ES-I3 (cell line): ENCODE measurements around the gene GVQW3.
A peak's percentile ranks its signal among the peaks of the same experiment; 100 is the strongest.

Experiments used
- H3K36me3 ChIP-seq: 2 replicates; pipeline ENCODE4 v1.6.1; 2013; ENCODE audit warnings: mild to moderate bottlenecking, low read length, control low read depth, moderate library complexity; ENCODE audit not compliant: insufficient read depth
- H3K4me1 ChIP-seq: 2 replicates; pipeline ENCODE4 v1.6.1; 2013; ENCODE audit warnings: mild to moderate bottlenecking, control low read depth, low read length; ENCODE audit not compliant: insufficient read depth
- H3K9ac ChIP-seq: 2 replicates; pipeline ENCODE4 v1.6.1; 2013; ENCODE audit warnings: low read depth, mild to moderate bottlenecking, low read length, moderate library complexity
- H3K9me3 ChIP-seq: 2 replicates; pipeline ENCODE4 v1.6.1; 2013; ENCODE audit warnings: mild to moderate bottlenecking, low read length, moderate library complexity; ENCODE audit not compliant: control insufficient read depth, insufficient read depth

The GVQW3 gene

DNA sequence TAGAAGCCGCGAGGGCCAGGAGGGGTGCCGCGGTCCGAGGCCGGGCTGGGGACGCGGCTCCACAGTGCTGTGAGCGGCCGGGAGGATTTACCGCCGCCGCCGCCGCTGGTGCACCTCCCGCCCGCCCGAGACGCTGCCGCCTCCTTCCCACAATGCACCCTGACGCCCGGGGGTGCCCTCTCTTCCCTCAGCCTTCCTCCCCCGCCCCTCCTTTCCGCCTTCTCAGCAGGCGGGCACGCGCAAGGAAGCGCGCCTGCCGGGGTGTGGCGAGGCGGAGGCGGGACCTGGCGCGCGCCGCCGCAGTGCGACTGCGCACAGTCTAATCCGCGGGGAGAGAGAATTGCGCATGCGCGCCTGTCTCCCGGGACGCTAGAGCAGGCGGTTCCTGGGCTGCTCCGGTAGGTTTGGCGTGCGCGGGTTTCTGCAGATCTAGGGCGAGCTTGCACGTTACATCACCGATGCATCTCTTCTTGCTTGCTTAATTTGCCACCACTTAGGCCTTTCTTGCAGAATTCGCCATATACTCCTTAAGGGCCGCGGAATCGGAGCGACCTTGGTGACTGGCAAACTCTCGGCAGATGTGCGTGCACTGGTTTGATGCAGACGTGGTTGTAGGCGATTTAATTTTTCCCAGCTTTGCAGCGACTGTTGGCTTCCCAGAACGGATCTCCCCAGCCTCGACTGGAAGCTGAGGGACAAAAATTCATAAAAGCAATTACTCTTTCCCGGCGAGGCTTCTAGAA is at the start of gene GVQW3, which contains the start of gene THAP12:
GVQW3 (plus strand) TSS at position 347 of the 743 bp plus-strand sequence. CDS start 506 bp downstream, outside the sequence.
THAP12 (minus strand) TSS at position 156 of the 743 bp plus-strand sequence. CDS start 296 bp downstream, outside the sequence.
- H3K9ac ChIP-seq: peak within 1 kb of the TSS; percentile 66
- H3K9me3 ChIP-seq: no peaks in the 10 kb centered on the region
- no peaks in the 10 kb centered on the region for H3K36me3 ChIP-seq
- H3K4me1 ChIP-seq: peaks cover 25% of the 10 kb centered on the region

- no peak overlapping the region for H3K9ac ChIP-seq
- H3K36me3 ChIP-seq: no peaks in the 10 kb centered on the region
- peaks cover 4% of the 10 kb centered on the region; the same call in 1 of the 2 replicates for H3K4me1 ChIP-seq
- H3K9me3 ChIP-seq: peaks cover 16% of the 10 kb centered on the region
Measured at GRCh38 chr11:76334826-76335389, 46.2 kb upstream of the GVQW3 start.

DNA sequence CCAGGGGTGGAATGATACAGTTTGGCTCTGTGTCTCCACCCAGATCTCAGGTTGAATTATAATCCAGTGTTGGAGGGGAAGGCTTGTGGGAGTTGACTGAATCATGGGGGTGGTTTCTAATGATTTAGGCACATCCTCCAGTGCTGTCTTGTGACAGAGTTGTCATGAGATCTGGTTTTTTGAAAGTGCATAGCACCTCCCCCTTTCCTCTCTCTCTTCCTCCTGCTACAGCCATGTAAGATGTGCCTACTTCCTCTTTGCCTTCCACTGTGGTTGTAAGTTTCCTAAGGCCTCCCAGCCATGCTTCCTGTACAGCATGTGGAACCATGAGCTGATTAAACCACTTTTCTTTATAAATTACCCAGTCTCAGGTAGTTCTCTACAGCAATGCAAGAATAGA is 45.3 kb upstream of the GVQW3 start:
- Histone ChIP-seq H3K36me3 (no peaks in the 10 kb centered on the region), H3K9me3 (peaks cover 16% of the 10 kb centered on the region), H3K4me1 (no peaks in the 10 kb centered on the region), H3K9ac (no peak overlapping the region)

DNA sequence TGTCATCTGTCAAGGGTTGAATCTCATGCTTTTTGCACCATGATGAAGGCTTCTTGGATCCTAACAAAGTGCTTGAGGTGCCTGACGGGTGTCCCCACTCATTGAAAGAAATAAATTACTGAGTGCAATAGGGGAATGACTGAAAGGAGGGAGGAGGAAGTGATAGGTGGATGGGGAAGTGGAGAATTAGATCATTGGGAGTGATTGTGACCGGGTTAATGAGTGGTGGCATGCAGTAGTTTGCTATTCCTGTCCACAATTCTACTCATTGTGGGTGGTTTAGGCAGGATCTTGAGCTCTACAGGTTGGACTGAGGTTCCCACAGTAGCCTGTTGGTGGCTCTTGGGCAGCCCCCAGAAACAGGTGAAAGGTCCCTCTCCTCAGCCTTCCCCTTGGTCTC is 44.5 kb upstream of the GVQW3 start:
- no peaks in the 10 kb centered on the region for H3K36me3 ChIP-seq
- H3K4me1 ChIP-seq: no peaks in the 10 kb centered on the region
- H3K9ac ChIP-seq: no peak overlapping the region
- H3K9me3 ChIP-seq: peaks cover 16% of the 10 kb centered on the region

DNA sequence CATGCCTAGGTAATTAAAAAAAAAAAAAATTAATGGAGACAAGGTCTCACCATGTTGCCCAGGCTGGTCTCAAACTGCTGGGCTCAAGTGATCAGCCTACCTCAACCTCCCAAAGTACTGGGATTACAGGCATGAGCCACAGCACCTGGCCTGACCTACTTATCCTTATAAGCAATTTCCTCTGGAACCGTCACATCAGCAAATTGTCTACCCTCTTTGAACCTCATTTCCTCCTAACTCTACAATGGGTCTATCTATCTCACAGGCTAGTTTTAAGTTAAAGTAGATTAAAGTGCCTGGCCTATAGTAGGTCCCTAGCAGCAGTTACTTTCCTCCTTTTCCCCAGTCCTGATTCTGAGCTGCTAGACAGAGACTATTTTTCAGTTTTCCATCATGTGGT is 43.7 kb upstream of the GVQW3 start:
- no peaks in the 10 kb centered on the region for H3K36me3 ChIP-seq

DNA sequence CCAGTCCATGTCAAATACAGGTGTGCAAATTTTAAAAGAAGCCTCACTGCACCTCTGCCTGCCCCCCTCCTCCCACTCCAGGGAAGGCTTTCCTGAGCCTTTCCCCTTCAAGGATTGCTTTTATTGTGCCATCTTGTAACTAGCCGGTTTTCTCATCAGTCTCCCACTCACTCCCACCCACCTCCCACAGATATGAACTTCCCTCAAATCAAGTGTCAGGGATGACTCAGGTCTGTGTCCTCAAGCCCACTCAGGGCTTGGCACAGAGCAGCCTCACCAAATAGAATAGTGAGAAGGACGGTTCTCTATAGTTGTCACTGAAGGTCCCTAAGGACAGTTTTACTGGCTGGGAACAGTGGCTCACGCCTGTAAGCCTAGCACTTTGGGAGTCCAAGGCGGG is 43.2 kb upstream of the GVQW3 start:
- no peaks in the 10 kb centered on the region for H3K36me3 ChIP-seq
- H3K4me1 ChIP-seq: no peaks in the 10 kb centered on the region
- H3K9ac ChIP-seq: no peak overlapping the region
- peaks cover 16% of the 10 kb centered on the region for H3K9me3 ChIP-seq

More for the DNA sequence above, 43.7 kb upstream of the GVQW3 start:
- Histone ChIP-seq H3K9ac (no peak overlapping the region), H3K4me1 (no peaks in the 10 kb centered on the region), H3K9me3 (peaks cover 16% of the 10 kb centered on the region)

DNA sequence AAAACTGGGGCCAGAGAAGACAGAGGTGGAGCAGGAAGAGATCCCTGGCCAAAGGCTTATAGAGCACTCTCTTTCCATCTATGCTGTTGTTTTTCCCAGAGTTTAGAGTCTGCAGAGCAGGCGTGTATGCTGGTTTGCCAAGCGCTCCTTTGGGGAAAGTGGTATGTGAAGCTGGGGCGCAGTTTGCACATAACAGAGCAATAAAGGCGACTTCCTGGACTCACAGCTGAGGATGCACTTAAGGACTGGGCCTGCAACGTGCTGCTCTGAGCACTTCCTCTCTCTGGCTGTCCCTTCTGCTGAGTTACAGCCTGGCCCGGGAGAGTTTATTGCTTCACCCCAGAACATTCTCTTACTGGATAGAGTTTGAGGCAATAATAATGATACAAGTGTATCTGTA is 41.9 kb upstream of the GVQW3 start:
- Histone ChIP-seq H3K36me3 (no peaks in the 10 kb centered on the region), H3K9me3 (peaks cover 13% of the 10 kb centered on the region), H3K4me1 (no peaks in the 10 kb centered on the region), H3K9ac (no peak overlapping the region)

DNA sequence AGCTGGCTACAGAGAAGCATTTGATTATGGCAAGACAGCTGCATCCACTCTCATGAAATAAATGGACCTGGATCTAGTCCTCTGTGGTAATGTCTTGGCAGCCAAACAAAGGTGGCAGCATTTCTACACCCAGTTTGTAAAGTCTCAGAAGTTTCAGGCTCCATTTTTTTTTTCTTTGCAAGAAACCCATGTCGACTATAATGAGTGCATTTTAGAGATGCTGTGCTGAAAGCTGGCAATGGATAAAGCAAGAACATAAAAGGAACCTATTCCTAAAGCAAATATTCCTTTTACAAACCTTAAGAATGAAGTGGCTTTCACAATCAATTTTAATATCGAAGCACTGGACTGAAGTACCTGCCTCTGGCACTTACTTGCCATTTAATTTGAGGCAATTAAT is 33.7 kb upstream of the GVQW3 start:
- Histone ChIP-seq H3K9ac (no peak overlapping the region), H3K4me1 (no peaks in the 10 kb centered on the region), H3K9me3 (no peaks in the 10 kb centered on the region), H3K36me3 (no peaks in the 10 kb centered on the region)

DNA sequence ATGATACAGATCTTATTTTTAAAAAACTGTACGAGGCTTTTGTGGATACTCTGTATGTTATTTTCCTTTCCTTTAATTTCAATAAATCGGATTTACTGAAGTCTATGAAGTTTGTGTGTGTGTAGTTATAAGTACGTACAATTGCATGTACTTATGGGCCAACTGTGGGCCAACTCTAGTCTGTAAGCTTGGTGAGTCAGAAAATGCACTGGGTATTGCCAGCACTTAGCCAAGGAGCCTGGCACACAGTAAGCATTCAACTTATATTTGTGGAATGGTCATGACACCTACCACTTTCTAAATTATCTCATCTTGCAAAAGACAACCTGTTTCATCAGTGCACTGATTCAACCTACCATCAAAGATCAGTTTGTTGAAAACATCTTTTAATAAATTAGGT is 32.8 kb upstream of the GVQW3 start:
- no peak overlapping the region for H3K9ac ChIP-seq
- H3K36me3 ChIP-seq: 0 out of 2 replicates have a peak, but pooled peaks cover 4% of the 10 kb centered on the region
- no peaks in the 10 kb centered on the region for H3K4me1 ChIP-seq
- no peaks in the 10 kb centered on the region for H3K9me3 ChIP-seq

DNA sequence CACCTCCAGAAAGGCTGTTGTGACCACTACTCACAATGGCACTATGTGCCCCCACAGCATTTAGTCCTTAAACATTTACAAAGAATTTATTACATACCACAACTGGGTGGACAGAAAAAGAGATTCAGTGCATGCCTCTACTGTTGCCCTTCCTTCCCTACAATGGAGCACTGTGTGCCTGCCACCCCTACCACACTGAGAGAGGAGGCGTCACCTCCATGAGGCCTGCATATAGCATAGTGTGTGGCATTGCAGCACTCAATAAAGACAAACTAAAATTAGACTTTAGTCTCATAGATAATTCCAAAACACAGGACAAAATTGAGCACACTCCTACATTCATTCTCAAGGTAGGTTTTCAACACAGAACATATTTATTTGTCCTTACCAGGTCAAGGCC is 26.0 kb upstream of the GVQW3 start:
- Histone ChIP-seq H3K9ac (no peak overlapping the region), H3K36me3 (0 out of 2 replicates have a peak, but pooled peaks cover 4% of the 10 kb centered on the region), H3K9me3 (no peaks in the 10 kb centered on the region), H3K4me1 (no peaks in the 10 kb centered on the region)

GRCh38 chr11:76361374-76361773 is 19.7 kb upstream of the GVQW3 start:
- H3K36me3 ChIP-seq: no peaks in the 10 kb centered on the region
- no peak overlapping the region for H3K9ac ChIP-seq
- H3K4me1 ChIP-seq: no peaks in the 10 kb centered on the region
- no peaks in the 10 kb centered on the region for H3K9me3 ChIP-seq

- Histone ChIP-seq H3K36me3 (no peaks in the 10 kb centered on the region), H3K9ac (no peak overlapping the region), H3K9me3 (no peaks in the 10 kb centered on the region), H3K4me1 (no peaks in the 10 kb centered on the region)
Measured at GRCh38 chr11:76361776-76362175, 19.3 kb upstream of the GVQW3 start.

DNA sequence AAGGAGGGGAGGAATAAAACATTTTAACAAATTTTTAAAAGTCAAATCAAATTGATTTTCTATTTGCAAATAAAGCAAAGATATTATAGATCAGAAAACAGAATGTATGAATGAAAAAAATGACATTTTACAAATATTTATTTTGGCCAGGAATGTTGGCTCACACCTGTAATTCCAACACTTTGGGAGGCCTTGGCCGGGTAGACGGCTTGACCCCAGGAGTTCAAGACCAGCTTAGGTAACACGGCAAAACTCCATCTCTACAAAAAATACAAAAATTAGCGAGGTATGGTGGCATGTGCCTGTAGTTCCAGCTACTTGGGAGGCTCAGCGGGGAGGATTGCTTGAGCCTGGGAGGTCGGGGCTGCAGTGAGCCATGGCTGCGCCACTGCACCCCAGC is 18.4 kb upstream of the GVQW3 start:
- H3K9ac ChIP-seq: no peak overlapping the region
- H3K36me3 ChIP-seq: no peaks in the 10 kb centered on the region
- H3K9me3 ChIP-seq: no peaks in the 10 kb centered on the region

GRCh38 chr11:76365038-76365679 is 16.0 kb upstream of the GVQW3 start:
- Histone ChIP-seq H3K4me1 (no peaks in the 10 kb centered on the region), H3K9me3 (no peaks in the 10 kb centered on the region), H3K36me3 (no peaks in the 10 kb centered on the region), H3K9ac (no peak overlapping the region)

More for the DNA sequence above, 18.4 kb upstream of the GVQW3 start:
- H3K4me1 ChIP-seq: no peaks in the 10 kb centered on the region

- H3K4me1 ChIP-seq: no peaks in the 10 kb centered on the region
Measured at GRCh38 chr11:76368490-76368889, 12.6 kb upstream of the GVQW3 start.

More at GRCh38 chr11:76368490-76368889, 12.6 kb upstream of the GVQW3 start:
- Histone ChIP-seq H3K36me3 (no peaks in the 10 kb centered on the region), H3K9ac (no peak overlapping the region), H3K9me3 (no peaks in the 10 kb centered on the region)
